DND-41 (cell line): ENCODE measurements around the gene FRAT2.

ENCODE experiments used
- EZH2 ChIP-seq: IDR thresholded peaks from 3 replicates; pipeline ENCODE4 v1.6.1; 2012; ENCODE audit warnings: borderline replicate concordance, low read depth, mild to moderate bottlenecking, moderate library complexity, low read length, inconsistent platforms; ENCODE audit not compliant: severe bottlenecking
- TF ChIP-seq, protein P1 (sequence below): IDR thresholded peaks from 2 replicates; pipeline ENCODE4 v1.5.1; 2012; ENCODE audit warnings: borderline replicate concordance, low read length, moderate library complexity, mild to moderate bottlenecking; ENCODE audit not compliant: poor library complexity, severe bottlenecking; ENCODE audit errors: extremely low read depth

DNA sequence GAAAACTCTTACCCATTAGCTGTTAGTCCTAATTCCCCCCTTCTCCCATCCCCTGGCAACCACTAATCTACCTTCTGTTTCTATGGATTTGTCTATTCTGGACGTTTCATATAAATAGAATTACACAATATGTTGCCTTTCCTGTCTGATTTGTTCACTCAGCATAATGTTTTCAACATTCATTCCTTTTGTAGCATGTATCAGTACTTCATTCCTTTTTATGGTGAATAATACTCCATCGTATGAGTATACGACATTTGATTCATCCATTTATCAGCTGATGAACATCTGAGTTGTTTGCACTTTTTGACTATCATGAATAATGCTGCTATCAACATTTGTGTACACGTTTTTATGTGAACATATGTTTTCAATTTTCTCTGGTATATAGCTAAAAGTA is 19.9 kb downstream of the FRAT2 start:
- TF ChIP-seq, protein P1, sequence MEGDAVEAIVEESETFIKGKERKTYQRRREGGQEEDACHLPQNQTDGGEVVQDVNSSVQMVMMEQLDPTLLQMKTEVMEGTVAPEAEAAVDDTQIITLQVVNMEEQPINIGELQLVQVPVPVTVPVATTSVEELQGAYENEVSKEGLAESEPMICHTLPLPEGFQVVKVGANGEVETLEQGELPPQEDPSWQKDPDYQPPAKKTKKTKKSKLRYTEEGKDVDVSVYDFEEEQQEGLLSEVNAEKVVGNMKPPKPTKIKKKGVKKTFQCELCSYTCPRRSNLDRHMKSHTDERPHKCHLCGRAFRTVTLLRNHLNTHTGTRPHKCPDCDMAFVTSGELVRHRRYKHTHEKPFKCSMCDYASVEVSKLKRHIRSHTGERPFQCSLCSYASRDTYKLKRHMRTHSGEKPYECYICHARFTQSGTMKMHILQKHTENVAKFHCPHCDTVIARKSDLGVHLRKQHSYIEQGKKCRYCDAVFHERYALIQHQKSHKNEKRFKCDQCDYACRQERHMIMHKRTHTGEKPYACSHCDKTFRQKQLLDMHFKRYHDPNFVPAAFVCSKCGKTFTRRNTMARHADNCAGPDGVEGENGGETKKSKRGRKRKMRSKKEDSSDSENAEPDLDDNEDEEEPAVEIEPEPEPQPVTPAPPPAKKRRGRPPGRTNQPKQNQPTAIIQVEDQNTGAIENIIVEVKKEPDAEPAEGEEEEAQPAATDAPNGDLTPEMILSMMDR = no peak
- no peak for TF ChIP-seq EZH2
